ENCODE results near the gene KRT85. TPM values are rescaled to one million over a fixed set of nuclear protein-coding genes. Genes with fewer than 3 reads are reported as not detected.

Gene KRT85
- total RNA-seq, 1 experiment from 2014 or later: not detected

DNA sequence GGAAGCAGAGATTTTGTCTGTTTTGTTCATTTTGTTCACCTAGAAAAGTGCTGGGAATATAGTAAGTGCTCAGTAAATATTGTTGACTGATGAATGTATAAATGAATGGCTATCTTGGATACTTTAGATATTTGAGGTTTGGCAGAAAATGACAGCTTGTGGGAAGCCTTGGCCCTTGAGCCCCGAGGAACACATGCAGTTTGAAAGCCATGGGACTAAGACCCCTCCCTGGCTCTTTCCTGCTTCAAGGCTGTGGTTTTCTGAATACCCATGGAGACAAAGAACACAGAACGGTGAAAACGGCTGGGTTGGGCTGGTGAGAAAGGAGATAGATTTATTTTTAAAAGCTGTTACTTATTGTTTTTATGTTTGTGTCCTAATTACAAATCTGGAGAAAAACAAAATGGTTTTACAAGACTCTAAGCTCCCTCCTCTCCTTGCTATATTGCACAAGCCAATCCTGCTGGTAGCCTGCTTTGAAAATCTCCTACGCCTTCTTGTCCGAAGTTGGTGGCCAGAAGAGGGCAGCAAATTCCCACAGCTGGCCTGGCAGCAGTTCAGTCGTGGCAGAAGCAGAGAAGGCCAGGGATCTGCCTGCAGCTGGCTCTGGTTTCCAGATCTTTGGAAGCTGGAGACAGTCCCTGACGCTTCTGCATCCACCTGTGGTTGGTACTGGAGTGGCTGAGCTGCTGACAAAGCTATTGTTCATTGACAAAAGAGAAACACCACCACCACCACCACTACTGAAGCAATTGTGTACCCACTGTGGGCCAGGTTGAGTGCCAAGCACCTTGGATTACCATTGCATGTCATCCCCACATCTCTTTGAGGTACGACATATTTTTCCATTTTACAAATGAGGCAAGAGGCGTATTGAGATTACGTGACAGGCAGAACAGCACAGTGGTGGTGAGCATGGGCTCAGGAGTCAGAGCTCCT, 5.2 kb upstream of the KRT85 start:
- Histone ChIP-seq H3K4me2 (no peak overlapping the region), H3K9me3 (ENCODE audit: insufficient read depth, low read depth) (no peaks in the 10 kb centered on the region), H3K79me2 (ENCODE audit: low read depth) (no peaks in the 10 kb centered on the region), H3K27me3 (ENCODE audit: insufficient read depth, low read depth) (no peaks in the 10 kb centered on the region), H3K27ac (no peak overlapping the region), H3K36me3 (ENCODE audit: low read depth) (no peaks in the 10 kb centered on the region), H3K9me2 (ENCODE audit: insufficient read depth) (no peaks in the 10 kb centered on the region), H3K4me1 (replicated peaks; ENCODE audit: insufficient read depth) (peaks cover 9% of the 10 kb centered on the region), H4K20me1 (ENCODE audit: insufficient read depth) (no peaks in the 10 kb centered on the region), H3F3A (ENCODE audit: insufficient read depth, low read depth) (no peaks in the 10 kb centered on the region), H2AFZ (no peak overlapping the region), H3K4me3 (no peak overlapping the region)
- CTCF ChIA-PET: interaction anchor here (0.6 to 2.3 kb wide), 10 partner anchors 39 to 848 kb away, joined by 3 to 20 read pairs (median 4); no protein-coding TSS in a partner anchor
- peak; percentile 73 to 84 for DNase-seq
- POLR2A ChIA-PET (ENCODE audit: unreplicated experiment): interaction anchor here (0.6 to 0.9 kb wide), 6 partner anchors 34 to 224 kb away, joined by 3 to 4 read pairs (median 3); no protein-coding TSS in a partner anchor
- TF ChIP-seq, protein P1, sequence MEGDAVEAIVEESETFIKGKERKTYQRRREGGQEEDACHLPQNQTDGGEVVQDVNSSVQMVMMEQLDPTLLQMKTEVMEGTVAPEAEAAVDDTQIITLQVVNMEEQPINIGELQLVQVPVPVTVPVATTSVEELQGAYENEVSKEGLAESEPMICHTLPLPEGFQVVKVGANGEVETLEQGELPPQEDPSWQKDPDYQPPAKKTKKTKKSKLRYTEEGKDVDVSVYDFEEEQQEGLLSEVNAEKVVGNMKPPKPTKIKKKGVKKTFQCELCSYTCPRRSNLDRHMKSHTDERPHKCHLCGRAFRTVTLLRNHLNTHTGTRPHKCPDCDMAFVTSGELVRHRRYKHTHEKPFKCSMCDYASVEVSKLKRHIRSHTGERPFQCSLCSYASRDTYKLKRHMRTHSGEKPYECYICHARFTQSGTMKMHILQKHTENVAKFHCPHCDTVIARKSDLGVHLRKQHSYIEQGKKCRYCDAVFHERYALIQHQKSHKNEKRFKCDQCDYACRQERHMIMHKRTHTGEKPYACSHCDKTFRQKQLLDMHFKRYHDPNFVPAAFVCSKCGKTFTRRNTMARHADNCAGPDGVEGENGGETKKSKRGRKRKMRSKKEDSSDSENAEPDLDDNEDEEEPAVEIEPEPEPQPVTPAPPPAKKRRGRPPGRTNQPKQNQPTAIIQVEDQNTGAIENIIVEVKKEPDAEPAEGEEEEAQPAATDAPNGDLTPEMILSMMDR (conservative IDR thresholded peaks at IDR 0.05): peak; percentile 90
- TF ChIP-seq EZH2 (IDR thresholded peaks at IDR 0.05; ENCODE audit: low read depth): no peak
- intact Hi-C loops (cut with micrococcal nuclease; ENCODE audit: unreplicated experiment): loop anchor here (1.0 to 5.0 kb wide), 8 partner anchors 45 to 609 kb away; no protein-coding TSS in a partner anchor
- BruUV-seq (replicated peaks): no TSS peak

- H2AFZ ChIP-seq: no peak overlapping the region
- no peak overlapping the region for H3K27ac ChIP-seq
- H3K36me3 ChIP-seq (ENCODE audit: low read depth): no peaks in the 10 kb centered on the region
- ChIA-PET POLR2A (ENCODE audit: unreplicated experiment) (interaction anchor here (0.6 kb wide), 3 partner anchors 68 to 134 kb away, joined by 3 to 4 read pairs (median 4); no protein-coding TSS in a partner anchor), CTCF (interaction anchor here (1.7 to 2.3 kb wide), 3 partner anchors 499 to 507 kb away, joined by 4 to 20 read pairs (median 5); no protein-coding TSS in a partner anchor)
- peaks cover 9% of the 10 kb centered on the region for H3K4me1 ChIP-seq (replicated peaks; ENCODE audit: insufficient read depth)
- TF ChIP-seq EZH2 (IDR thresholded peaks at IDR 0.05; ENCODE audit: low read depth): no peak
- TF ChIP-seq, protein P1 (conservative IDR thresholded peaks at IDR 0.05): no peak
- no peak for DNase-seq
- intact Hi-C loops (cut with micrococcal nuclease; ENCODE audit: unreplicated experiment): loop anchor here (1.0 to 5.0 kb wide), 8 partner anchors 44 to 610 kb away; no protein-coding TSS in a partner anchor
- no peaks in the 10 kb centered on the region for H3K79me2 ChIP-seq (ENCODE audit: low read depth)
- H3K4me3 ChIP-seq: no peak overlapping the region
- no TSS peak for BruUV-seq (replicated peaks)
- no peaks in the 10 kb centered on the region for H3K9me3 ChIP-seq (ENCODE audit: insufficient read depth, low read depth)
- no peak overlapping the region for H3K4me2 ChIP-seq
- H3K9me2 ChIP-seq (ENCODE audit: insufficient read depth): no peaks in the 10 kb centered on the region
- no peaks in the 10 kb centered on the region for H3K27me3 ChIP-seq (ENCODE audit: insufficient read depth, low read depth)
- no peaks in the 10 kb centered on the region for H3F3A ChIP-seq (ENCODE audit: insufficient read depth, low read depth)
- no peaks in the 10 kb centered on the region for H4K20me1 ChIP-seq (ENCODE audit: insufficient read depth)
Measured at GRCh38 chr12:52371716-52372115, 4.4 kb upstream of the KRT85 start.

- no peaks in the 10 kb centered on the region for H3K36me3 ChIP-seq (ENCODE audit: low read depth)
- H3K4me3 ChIP-seq: no peak overlapping the region
- ChIA-PET CTCF (interaction anchor here (0.5 to 2.3 kb wide), 4 partner anchors 216 to 508 kb away, joined by 4 to 20 read pairs (median 8); no protein-coding TSS in a partner anchor), POLR2A (ENCODE audit: unreplicated experiment) (interaction anchor here (0.6 kb wide), 2 partner anchors 69 to 92 kb away, joined by 4 read pairs; no protein-coding TSS in a partner anchor)
- H3K4me2 ChIP-seq: no peak overlapping the region
- H3K27ac ChIP-seq: no peak overlapping the region
- no peak for TF ChIP-seq EZH2 (IDR thresholded peaks at IDR 0.05; ENCODE audit: low read depth)
- TF ChIP-seq, protein P1 (conservative IDR thresholded peaks at IDR 0.05): no peak
- no TSS peak for BruUV-seq (replicated peaks)
- H3K9me3 ChIP-seq (ENCODE audit: insufficient read depth, low read depth): no peaks in the 10 kb centered on the region
- no peaks in the 10 kb centered on the region for H3K27me3 ChIP-seq (ENCODE audit: insufficient read depth, low read depth)
- no peak overlapping the region for H2AFZ ChIP-seq
- no peaks in the 10 kb centered on the region for H3K9me2 ChIP-seq (ENCODE audit: insufficient read depth)
- no peaks in the 10 kb centered on the region for H3F3A ChIP-seq (ENCODE audit: insufficient read depth, low read depth)
- intact Hi-C loops (cut with micrococcal nuclease; ENCODE audit: unreplicated experiment): loop anchor here (5.0 kb wide), 1 partner anchor 44 kb away; no protein-coding TSS in a partner anchor
- peaks cover 9% of the 10 kb centered on the region for H3K4me1 ChIP-seq (replicated peaks; ENCODE audit: insufficient read depth)
- DNase-seq: no peak
- no peaks in the 10 kb centered on the region for H4K20me1 ChIP-seq (ENCODE audit: insufficient read depth)
- H3K79me2 ChIP-seq (ENCODE audit: low read depth): no peaks in the 10 kb centered on the region
Measured at GRCh38 chr12:52370926-52371608, 3.8 kb upstream of the KRT85 start.

Measured in PC-9 (cell line).